GM21360 (cell line): ENCODE measurements around the gene P2RY13.
A peak's percentile ranks its signal among the peaks of the same experiment; 100 is the strongest.

Experiments used
- ATAC-seq: cut with Tn5 transposase; IDR thresholded peaks from one replicate; pipeline ENCODE4 v1.9.1; 2021; ENCODE audit warnings: mild to moderate bottlenecking, moderate library complexity; ENCODE audit not compliant: unreplicated experiment

P2RY13 gene

DNA sequence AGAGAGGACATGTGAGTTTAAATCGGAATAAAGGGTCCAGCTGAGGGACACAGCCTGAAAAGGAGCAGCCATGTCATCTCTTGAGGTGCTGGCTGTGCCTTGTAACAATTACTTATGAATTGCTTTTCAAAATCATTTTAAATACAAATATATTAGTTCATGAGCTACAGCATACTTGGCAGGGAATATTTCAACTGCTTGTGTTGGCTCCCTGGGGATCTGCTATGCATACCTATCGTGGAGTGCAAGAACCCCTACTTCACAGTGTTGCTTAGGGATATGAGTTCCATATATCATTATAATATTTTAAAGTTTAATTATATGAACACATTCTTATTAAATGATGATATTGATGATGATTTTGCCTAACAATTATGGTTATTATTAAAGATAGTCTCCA is 31.9 kb downstream of the P2RY13 start:
- no peak for ATAC-seq

GRCh38 chr3:151296226-151296625 is 33.1 kb downstream of the P2RY13 start:
- no peak for ATAC-seq

- no peak for ATAC-seq
Measured at GRCh38 chr3:151293127-151293526, 36.2 kb downstream of the P2RY13 start.

GRCh38 chr3:151290673-151291072 is 38.7 kb downstream of the P2RY13 start:
- no peak for ATAC-seq

GRCh38 chr3:151289445-151289844 is 39.9 kb downstream of the P2RY13 start:
- ATAC-seq = no peak

DNA sequence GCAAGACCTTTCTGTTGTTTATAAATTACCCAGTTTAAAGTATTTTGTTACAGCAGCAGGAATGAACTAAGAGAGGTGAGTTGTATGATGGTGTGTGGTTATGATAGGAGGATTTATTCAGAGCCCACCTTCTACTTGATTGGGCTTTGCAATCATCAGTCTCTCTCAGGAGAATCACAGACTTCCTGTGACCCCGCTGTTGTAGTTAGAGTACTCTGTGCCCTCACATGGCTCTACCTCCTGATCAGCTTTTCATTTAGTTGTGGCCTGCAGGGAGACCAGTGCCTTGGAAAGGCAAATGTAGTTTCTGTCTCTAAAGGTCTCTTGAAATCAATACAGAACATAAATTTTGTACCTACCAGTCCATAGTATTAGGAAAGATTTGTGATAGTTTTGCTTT is 43.4 kb downstream of the P2RY13 start:
- ATAC-seq = no peak

DNA sequence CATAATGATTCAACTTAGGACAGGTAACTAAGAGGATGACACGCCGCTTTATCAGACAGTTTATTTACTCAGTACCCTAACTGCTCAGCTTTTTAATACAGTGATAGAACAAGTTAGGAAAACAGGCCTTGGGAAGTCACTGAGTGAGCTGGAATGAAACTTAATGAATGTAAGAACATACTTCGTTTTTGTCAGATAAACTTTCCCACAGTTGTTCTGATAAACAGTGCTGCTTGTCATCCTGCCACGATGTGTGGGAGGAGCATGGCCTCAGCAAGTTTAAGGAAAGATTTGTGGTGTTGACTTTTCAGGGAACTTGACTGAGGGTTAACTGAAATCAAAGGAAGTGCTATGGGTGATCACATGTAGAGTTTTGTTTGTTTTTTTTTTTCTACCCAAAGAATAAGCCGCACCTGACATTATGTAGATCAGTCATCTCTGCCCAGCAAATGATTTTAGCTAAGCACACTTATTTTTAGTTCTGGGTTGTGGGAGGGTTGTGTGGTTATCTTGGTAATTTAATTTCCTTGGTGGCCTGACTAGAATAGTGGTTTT is 45.4 kb downstream of the P2RY13 start:
- ATAC-seq = no peak

GRCh38 chr3:151283387-151283786 is 46.0 kb downstream of the P2RY13 start:
- no peak for ATAC-seq

DNA sequence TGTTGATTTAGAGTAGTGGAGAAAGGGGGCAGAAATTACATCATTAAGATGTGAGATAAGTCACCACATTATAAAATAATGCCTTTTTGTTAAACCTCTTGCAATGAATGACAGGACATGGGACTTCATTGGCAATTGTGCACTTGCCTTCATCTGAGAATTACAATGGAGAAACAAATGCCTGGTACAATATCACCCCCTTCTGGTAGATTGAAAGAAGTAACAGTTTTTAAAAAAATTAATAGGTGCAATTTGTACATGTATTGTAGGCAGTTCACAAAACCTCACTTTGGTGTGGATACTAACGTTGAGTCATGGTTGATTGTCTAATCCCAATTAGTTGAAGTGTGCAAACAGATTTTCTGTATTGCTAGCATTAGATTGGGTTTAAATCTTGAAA is 46.4 kb downstream of the P2RY13 start:
- no peak for ATAC-seq

DNA sequence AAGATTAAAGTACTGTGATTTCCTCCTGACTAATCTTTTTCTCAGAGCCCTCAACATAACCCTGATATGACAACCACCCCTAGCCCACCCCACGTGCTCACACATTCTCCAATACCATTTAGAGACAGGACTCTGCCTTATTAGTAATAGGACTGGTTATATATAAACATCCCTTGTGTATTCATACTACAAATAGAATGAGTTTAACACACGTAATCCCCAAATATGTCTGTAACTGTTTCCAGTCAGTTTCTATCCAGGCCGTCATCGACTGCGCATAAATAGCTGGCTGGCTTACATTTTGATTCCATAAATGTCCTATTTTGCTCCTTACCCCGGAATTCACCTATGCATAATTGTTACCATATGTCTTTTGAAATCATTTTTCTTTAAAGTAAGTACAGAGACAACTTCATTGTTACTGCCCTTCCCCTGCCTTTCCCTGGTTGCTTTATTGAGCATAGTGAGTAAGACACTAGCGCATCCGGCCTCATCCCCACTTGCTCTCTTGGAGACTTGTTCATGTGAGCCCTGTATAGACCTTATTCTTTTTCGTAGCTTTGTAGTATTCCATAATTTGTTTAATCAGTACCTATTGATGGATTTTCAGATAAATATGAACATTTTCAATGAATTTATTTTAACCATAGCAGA is 47.6 kb downstream of the P2RY13 start:
- ATAC-seq = no peak

GRCh38 chr3:151278230-151278629 is 51.1 kb downstream of the P2RY13 start, which contains the start of gene P2RY14:
P2RY14 (minus strand) TSS chr3:151278542; CDS start chr3:151214316, 64,226 bp downstream.
- ATAC-seq = no peak

GRCh38 chr3:151276687-151277042 is 52.7 kb downstream of the P2RY13 start:
- ATAC-seq = peak; percentile 58
